Thyroid gland (tissue), 4 donors: ENCODE measurements around the gene LBX1.

Source experiments
- POLR2A ChIP-seq, 2 donors: fragments of 450-650 bp; IDR thresholded peaks; one replicate each; pipeline ENCODE4 v1.6.1; 2017; ENCODE audit warnings: antibody characterized with exemption in 2 of 2, mild to moderate bottlenecking in 2 of 2, moderate library complexity in 1 of 2
- TF ChIP-seq, protein P1 (sequence below), 6 experiments: fragments of 200-600 bp in 3 of 6; fragments of 450-650 bp in 3 of 6; sonication (generic) in 3 of 6; IDR thresholded peaks; one replicate each; pipeline ENCODE4 v1.5.1; 2016 to 2019; ENCODE audit warnings: antibody characterized with exemption in 6 of 6, mild to moderate bottlenecking in 2 of 6, inconsistent platforms in 1 of 6, moderate library complexity in 1 of 6

GRCh38 chr10:101195921-101196320 is 33.3 kb downstream of the LBX1 start:
- TF ChIP-seq, protein P1, sequence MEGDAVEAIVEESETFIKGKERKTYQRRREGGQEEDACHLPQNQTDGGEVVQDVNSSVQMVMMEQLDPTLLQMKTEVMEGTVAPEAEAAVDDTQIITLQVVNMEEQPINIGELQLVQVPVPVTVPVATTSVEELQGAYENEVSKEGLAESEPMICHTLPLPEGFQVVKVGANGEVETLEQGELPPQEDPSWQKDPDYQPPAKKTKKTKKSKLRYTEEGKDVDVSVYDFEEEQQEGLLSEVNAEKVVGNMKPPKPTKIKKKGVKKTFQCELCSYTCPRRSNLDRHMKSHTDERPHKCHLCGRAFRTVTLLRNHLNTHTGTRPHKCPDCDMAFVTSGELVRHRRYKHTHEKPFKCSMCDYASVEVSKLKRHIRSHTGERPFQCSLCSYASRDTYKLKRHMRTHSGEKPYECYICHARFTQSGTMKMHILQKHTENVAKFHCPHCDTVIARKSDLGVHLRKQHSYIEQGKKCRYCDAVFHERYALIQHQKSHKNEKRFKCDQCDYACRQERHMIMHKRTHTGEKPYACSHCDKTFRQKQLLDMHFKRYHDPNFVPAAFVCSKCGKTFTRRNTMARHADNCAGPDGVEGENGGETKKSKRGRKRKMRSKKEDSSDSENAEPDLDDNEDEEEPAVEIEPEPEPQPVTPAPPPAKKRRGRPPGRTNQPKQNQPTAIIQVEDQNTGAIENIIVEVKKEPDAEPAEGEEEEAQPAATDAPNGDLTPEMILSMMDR (IDR thresholded peaks at IDR 0.05), result no peak
- no peak for TF ChIP-seq POLR2A (IDR thresholded peaks at IDR 0.05)
